Caco-2 (cell line): ENCODE data around the gene GRK5. TPM values are rescaled to one million over a fixed set of nuclear protein-coding genes. Genes with fewer than 3 reads are reported as not detected.

Experiments
- BruUV-seq: library from RNA; stranded (reverse); fragments of 400-500 nt; replicated peaks from 2 replicates; lab custom pipeline; 2021; lab: Mats Ljungman, UMichigan
- CTCF ChIA-PET: fragments of 300-600 bp; sonication (Branson Sonifier 250); formaldehyde crosslinking; loops from one replicate; lab custom pipeline; 2022; ENCODE audit warnings: antibody characterized with exemption; lab: Charles Lee
- POLR2A ChIA-PET: fragments of 300-600 bp; sonication (Branson Sonifier 250); formaldehyde crosslinking; loops from one replicate; lab custom pipeline; 2022; ENCODE audit warnings: antibody characterized with exemption; lab: Charles Lee
- DNase-seq, 2 experiments: peaks; one replicate each; pipeline versions ENCODE4 v3.0.0 to v3.0.0-alpha.2; 2020 to 2022
- H3K27me3 ChIP-seq: replicated peaks from 2 replicates; pipeline ENCODE4 v1.6.0; 2011; ENCODE audit warnings: low read length; ENCODE audit not compliant: control insufficient read depth, insufficient read depth
- H3K36me3 ChIP-seq: 2 replicates; pipeline ENCODE4 v1.5.1; 2011; ENCODE audit warnings: low read length; ENCODE audit not compliant: control insufficient read depth, insufficient read depth
- H3K4me1 ChIP-seq: fragments of 250-450 bp; sonication (Bioruptor Pico); 2 replicates; pipeline ENCODE4 v1.5.1; 2020; ENCODE audit warnings: mild to moderate bottlenecking
- H3K4me3 ChIP-seq: 2 replicates; pipeline ENCODE4 v1.5.1; 2011; ENCODE audit warnings: low read depth, mild to moderate bottlenecking, control low read depth, low read length
- H3K9me3 ChIP-seq: fragments of 250-450 bp; sonication (Bioruptor Pico); 2 replicates; pipeline ENCODE4 v1.5.1; 2020; ENCODE audit warnings: mild to moderate bottlenecking, moderate library complexity
- H3K27ac Mint-ChIP-seq: one replicate; pipeline ENCODE4 v1.8.0; 2022; ENCODE audit warnings: mixed read lengths; ENCODE audit not compliant: unreplicated experiment
- H3K27me3 Mint-ChIP-seq: one replicate; pipeline ENCODE4 v1.8.0; 2022; ENCODE audit warnings: mixed read lengths; ENCODE audit not compliant: insufficient read depth, unreplicated experiment
- H3K36me3 Mint-ChIP-seq: one replicate; pipeline ENCODE4 v1.8.0; 2022; ENCODE audit warnings: mild to moderate bottlenecking, mixed read lengths; ENCODE audit not compliant: insufficient read depth, unreplicated experiment
- H3K4me1 Mint-ChIP-seq: one replicate; pipeline ENCODE4 v1.8.0; 2022; ENCODE audit warnings: low read depth, mixed read lengths; ENCODE audit not compliant: unreplicated experiment
- H3K4me3 Mint-ChIP-seq: one replicate; pipeline ENCODE4 v1.8.0; 2022; ENCODE audit warnings: mild to moderate bottlenecking, moderate library complexity, mixed read lengths; ENCODE audit not compliant: unreplicated experiment
- H3K9me3 Mint-ChIP-seq: one replicate; pipeline ENCODE4 v1.8.0; 2022; ENCODE audit warnings: mixed read lengths; ENCODE audit not compliant: unreplicated experiment
- intact Hi-C: fragments of 100-400 bp; cut with micrococcal nuclease; formaldehyde crosslinking; loops from one replicate; pipeline ENCODE4 v1.10.0; 2022; ENCODE audit not compliant: unreplicated experiment
- total RNA-seq: library from RNA; stranded (reverse); gene quantifications from 2 replicates; pipeline ENCODE4 v1.2.3, GENCODE V29; 2022
- TF ChIP-seq, protein P1 (sequence below), 2 experiments: fragments of 200-600 bp in 1 of 2; IDR thresholded peaks; 1 replicate in 1 of 2; 2 replicates in 1 of 2; pipeline versions ENCODE4 v1.5.1 to v1.8.0; 2011 to 2022; ENCODE audit warnings: antibody characterized with exemption in 1 of 2, control low read depth in 1 of 2, inconsistent platforms in 1 of 2, low read depth in 1 of 2, low read length in 1 of 2, mild to moderate bottlenecking in 1 of 2, moderate library complexity in 1 of 2; ENCODE audit not compliant: insufficient read depth in 1 of 2, severe bottlenecking in 1 of 2, unreplicated experiment in 1 of 2

GRK5 gene
- total RNA-seq, 1 experiment from 2014 or later, result 7.7 TPM

DNA sequence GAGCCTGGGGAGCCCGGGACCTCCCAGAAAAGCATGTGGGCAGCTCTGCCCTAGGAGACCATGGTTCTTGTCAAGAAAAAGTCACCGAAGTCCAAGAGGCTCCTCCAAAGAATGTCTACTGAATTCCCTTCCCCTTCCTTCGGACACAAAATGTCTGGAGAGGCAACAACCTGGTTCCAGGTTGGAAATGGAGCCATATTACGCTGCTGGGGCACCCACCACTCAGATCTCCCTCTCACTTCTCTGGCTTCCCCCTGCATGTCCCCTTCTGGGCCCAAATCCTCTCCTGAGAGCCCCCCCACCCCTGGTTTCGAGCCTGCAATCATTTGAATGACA is 282.6 kb downstream of the GRK5 start:
- Mint-ChIP-seq H3K36me3 (no peaks in the 10 kb centered on the region), H3K27me3 (no peaks in the 10 kb centered on the region), H3K4me1 (no peaks in the 10 kb centered on the region), H3K27ac (no peak overlapping the region), H3K4me3 (no peak overlapping the region), H3K9me3 (no peaks in the 10 kb centered on the region)
- TF ChIP-seq, protein P1, sequence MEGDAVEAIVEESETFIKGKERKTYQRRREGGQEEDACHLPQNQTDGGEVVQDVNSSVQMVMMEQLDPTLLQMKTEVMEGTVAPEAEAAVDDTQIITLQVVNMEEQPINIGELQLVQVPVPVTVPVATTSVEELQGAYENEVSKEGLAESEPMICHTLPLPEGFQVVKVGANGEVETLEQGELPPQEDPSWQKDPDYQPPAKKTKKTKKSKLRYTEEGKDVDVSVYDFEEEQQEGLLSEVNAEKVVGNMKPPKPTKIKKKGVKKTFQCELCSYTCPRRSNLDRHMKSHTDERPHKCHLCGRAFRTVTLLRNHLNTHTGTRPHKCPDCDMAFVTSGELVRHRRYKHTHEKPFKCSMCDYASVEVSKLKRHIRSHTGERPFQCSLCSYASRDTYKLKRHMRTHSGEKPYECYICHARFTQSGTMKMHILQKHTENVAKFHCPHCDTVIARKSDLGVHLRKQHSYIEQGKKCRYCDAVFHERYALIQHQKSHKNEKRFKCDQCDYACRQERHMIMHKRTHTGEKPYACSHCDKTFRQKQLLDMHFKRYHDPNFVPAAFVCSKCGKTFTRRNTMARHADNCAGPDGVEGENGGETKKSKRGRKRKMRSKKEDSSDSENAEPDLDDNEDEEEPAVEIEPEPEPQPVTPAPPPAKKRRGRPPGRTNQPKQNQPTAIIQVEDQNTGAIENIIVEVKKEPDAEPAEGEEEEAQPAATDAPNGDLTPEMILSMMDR (IDR thresholded peaks at IDR 0.05; ENCODE audit: insufficient read depth in 1 of 2, low read depth in 1 of 2, low read length in 1 of 2, severe bottlenecking in 1 of 2, unreplicated experiment in 1 of 2), result peak in 1 of 2 experiments; percentile 15
- Histone ChIP-seq H3K9me3 (no peaks in the 10 kb centered on the region), H3K4me3 (no peak overlapping the region), H3K27me3 (no peaks in the 10 kb centered on the region), H3K4me1 (0 out of 2 replicates have a peak, but pooled peaks cover 5% of the 10 kb centered on the region), H3K36me3 (no peaks in the 10 kb centered on the region)
- no peak for DNase-seq
- CTCF ChIA-PET, result interaction anchor here (0.6 to 2.1 kb wide), 16 partner anchors 10 to 290 kb away, joined by 3 to 33 read pairs (median 3); partner anchors contain the start of gene GRK5
- POLR2A ChIA-PET, result no interaction called here
- no TSS peak for BruUV-seq
- intact Hi-C loops, result loop anchor here (2.0 kb wide), 2 partner anchors 45 to 291 kb away; no protein-coding TSS in a partner anchor

DNA sequence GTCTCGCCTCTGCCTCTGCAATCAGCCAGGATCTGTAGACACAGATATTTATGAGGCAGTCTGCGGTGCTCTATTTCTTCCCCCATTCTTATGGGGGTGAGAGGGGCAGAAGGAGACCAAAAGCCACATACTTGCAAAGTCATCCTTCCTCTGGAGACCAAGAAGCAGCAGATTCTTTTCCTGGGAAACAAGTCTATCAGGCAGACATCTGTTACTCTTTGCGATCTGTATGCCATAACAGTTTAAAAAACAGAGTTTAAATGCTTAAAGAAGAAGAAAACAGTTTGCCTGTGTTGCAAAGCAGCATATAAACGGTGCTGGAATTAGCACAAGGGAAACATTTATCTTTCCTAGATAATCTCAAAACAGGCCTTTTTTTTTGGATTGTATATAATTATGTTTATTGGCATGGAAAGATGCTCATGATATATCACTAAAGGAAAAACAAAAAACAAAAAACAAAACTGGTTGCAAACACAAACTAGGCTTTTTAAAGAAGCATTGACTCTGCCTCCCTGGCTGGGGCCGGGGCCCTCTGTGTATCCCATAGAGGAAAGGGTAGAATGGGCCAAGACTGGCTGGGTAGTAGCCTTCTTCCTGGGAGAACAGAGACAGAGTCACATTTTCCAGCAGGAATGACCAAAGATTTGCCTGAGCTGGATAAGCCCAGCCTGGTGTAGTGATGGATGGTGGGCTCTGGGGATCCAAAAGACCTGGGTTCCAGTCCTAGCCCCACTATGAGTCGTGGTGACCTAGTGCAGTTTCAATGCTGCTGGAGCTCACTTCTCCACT is 284.8 kb downstream of the GRK5 start:
- Histone ChIP-seq H3K9me3 (no peaks in the 10 kb centered on the region), H3K36me3 (no peaks in the 10 kb centered on the region), H3K4me1 (0 out of 2 replicates have a peak, but pooled peaks cover 5% of the 10 kb centered on the region), H3K27me3 (no peaks in the 10 kb centered on the region), H3K4me3 (no peak overlapping the region)
- Mint-ChIP-seq H3K4me3 (no peak overlapping the region), H3K4me1 (no peaks in the 10 kb centered on the region), H3K9me3 (no peaks in the 10 kb centered on the region), H3K36me3 (no peaks in the 10 kb centered on the region), H3K27me3 (no peaks in the 10 kb centered on the region), H3K27ac (no peak overlapping the region)
- intact Hi-C loops, result no loop called here
- POLR2A ChIA-PET, result no interaction called here
- no TSS peak for BruUV-seq
- CTCF ChIA-PET, result no interaction called here
- TF ChIP-seq, protein P1 (IDR thresholded peaks at IDR 0.05; ENCODE audit: insufficient read depth in 1 of 2, low read depth in 1 of 2, low read length in 1 of 2, severe bottlenecking in 1 of 2, unreplicated experiment in 1 of 2), result no peak
- DNase-seq, result no peak

DNA sequence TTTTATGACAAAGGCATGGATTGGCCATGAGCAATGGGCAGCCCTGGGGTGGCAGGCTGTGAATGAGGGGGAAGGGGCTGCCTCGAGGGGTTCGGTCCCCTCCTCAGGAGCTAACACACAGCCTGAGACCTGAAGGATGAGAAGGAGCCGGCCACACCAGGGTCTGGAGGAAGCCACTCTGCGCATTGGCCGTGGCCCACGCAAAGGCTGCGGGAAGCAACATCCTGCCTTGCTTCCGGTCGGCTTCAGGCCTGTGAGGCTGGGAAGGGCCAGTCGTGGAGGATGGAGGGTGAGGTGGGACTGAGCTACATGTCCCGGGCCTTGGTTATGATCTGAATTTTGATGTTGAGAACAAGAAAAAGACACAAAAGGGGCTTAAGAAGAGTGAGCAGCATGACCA is 285.8 kb downstream of the GRK5 start:
- intact Hi-C loops, result no loop called here
- Mint-ChIP-seq H3K27ac (no peak overlapping the region), H3K4me3 (no peak overlapping the region), H3K36me3 (no peaks in the 10 kb centered on the region), H3K9me3 (no peaks in the 10 kb centered on the region), H3K27me3 (no peaks in the 10 kb centered on the region), H3K4me1 (no peaks in the 10 kb centered on the region)
- Histone ChIP-seq H3K27me3 (no peaks in the 10 kb centered on the region), H3K36me3 (no peaks in the 10 kb centered on the region), H3K9me3 (no peaks in the 10 kb centered on the region), H3K4me1 (0 out of 2 replicates have a peak, but pooled peaks cover 5% of the 10 kb centered on the region), H3K4me3 (no peak overlapping the region)
- ChIA-PET CTCF (no interaction called here), POLR2A (interaction anchor here (0.5 kb wide), 1 partner anchor 203 kb away, joined by 14 read pairs; no protein-coding TSS in a partner anchor)
- TF ChIP-seq, protein P1 (IDR thresholded peaks at IDR 0.05; ENCODE audit: insufficient read depth in 1 of 2, low read depth in 1 of 2, low read length in 1 of 2, severe bottlenecking in 1 of 2, unreplicated experiment in 1 of 2), result no peak
- no peak for DNase-seq
- no TSS peak for BruUV-seq
